ENCODE data around the gene TEAD1.

- TF ChIP-seq POLR2A (IDR thresholded peaks at IDR 0.05) (no peak), CTCF (IDR thresholded peaks at IDR 0.05 in 4 of 5, conservative IDR thresholded peaks at IDR 0.05 in 1 of 5) (no peak)
Observed at GRCh38 chr11:12993626-12994025, 319.4 kb downstream of the TEAD1 start.

All from gastrocnemius medialis (tissue), 4 donors.